HG03521 (cell line): ENCODE data around the gene OR10G3.
"Not testable (repeated sequence)": the region's sequence is repeated elsewhere in the genome, so short reads cannot be mapped to it uniquely, and the experiment has no call there.

Experiments used
- ATAC-seq: cut with Tn5 transposase; IDR thresholded peaks from one replicate; pipeline ENCODE4 v1.9.1; 2021; ENCODE audit warnings: mild to moderate bottlenecking, moderate library complexity; ENCODE audit not compliant: unreplicated experiment

OR10G3 gene, protein sequence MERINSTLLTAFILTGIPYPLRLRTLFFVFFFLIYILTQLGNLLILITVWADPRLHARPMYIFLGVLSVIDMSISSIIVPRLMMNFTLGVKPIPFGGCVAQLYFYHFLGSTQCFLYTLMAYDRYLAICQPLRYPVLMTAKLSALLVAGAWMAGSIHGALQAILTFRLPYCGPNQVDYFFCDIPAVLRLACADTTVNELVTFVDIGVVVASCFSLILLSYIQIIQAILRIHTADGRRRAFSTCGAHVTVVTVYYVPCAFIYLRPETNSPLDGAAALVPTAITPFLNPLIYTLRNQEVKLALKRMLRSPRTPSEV

DNA sequence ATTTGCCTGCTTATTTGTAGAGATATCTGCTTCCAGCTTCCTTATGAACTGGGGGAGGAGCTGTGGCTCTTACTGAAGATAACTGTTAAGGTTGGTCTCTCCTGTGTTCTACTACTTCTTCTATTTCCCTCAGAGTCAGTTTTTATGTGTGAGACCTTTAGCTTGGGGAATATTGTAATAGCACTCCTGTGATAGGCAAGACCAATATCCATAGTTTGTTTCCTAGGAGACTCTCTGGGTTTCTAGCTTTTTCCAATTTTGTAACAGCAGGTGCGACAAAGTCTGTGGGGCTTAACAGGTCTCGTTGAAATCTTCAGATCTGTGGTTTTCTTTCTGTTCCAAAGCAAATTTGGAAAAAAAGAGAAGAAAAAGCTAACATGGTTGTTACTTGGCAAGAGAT lies at the start of gene OR10G3:
Gene OR10G3 (minus strand): TSS at position 101 of the 400 bp plus-strand sequence. CDS start 9,332 bp downstream, outside the sequence.
- no peak for ATAC-seq

DNA sequence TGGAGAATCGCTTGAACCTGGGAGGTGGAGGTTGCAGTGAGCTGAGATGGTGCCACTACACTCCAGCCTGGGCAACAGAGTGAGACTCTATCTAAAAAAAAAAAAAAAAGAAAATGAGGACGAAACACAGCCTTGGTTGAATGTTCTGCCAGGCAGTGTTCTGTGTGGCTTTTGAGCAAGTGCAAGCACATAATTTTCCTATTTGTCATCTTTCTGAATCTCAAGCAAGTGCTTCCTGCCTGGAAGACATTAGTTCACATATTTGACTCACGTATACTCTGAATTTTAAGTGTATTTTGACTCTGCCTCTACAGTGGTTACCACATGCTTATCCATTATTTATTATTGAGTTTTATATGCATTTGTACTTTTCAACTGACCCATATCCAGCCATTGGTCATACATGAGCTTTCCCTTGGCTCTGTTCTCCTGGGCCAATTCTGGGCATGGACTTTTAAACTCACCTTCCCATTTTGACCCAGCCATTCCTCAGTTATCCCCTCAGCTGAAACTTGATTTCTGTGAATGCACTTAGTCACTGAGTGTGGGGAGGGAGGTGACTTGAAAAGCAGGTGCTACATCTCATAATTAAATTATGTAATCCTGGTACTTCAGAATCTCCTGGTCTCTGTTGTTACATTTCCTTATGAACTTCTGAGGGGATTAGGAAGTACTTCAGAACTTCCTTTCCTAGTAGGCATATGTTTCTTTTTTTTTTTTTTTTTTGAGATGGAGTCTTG lies 46.8 kb upstream of the OR10G3 start:
- ATAC-seq = no peak

DNA sequence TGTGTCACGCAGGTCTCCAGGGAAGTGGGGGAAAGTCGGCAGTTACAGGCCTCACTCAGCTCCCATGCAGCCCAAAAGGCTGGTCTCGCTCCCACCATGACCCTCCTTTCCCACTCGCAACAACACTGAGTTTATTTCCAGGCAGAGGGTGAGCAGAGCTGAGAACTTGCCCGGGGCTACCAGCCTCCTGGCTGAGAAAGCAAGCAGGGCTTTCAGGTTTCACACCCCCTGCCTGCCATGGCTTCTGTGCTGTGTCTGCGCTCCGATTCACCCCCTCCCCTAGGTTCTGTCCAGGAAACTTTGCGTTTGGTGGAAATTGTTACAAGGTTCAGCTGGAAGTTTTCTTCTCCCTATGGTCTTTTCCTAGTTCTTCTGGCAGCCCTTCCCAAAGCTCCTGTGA lies 37.7 kb upstream of the OR10G3 start:
- ATAC-seq = no peak

DNA sequence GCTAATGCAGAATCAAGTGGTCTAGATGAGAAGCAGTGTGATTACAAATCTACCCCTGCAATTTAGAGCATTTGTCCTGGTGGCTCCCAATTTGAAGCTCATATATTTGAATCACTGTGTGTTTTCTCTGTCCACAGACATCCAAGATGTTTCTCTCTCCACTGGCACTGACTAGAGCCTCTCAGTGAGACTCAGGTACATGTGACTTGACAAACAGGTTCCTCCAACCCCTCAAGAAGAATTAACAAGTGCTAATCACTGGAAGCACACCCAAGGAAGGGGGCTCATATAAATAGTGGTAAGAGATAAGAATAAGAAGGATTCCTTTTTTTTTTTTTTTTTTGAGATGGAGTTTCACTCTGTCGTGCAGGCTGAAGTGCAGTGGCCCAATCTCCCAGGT lies 34.4 kb upstream of the OR10G3 start:
- ATAC-seq = no peak

DNA sequence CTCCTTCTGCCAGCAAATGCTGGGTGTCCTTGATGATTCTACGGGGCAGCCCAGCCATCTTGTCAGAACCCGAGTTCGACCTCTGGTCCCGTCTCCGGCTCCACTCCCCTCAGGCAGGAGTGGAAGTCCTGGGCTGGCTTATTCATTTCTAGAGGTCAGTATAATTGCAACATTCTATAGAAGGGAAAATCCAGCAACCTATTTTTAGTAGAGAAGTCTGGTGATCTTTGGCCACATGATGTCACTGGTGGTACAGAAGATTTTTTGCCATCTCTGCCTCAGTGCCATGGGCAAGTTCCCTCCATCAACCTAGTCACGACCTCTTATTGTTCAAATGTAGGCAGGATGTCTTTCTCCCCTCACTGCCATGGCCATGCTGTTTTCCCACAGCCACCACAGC lies 32.4 kb upstream of the OR10G3 start:
- no peak for ATAC-seq

DNA sequence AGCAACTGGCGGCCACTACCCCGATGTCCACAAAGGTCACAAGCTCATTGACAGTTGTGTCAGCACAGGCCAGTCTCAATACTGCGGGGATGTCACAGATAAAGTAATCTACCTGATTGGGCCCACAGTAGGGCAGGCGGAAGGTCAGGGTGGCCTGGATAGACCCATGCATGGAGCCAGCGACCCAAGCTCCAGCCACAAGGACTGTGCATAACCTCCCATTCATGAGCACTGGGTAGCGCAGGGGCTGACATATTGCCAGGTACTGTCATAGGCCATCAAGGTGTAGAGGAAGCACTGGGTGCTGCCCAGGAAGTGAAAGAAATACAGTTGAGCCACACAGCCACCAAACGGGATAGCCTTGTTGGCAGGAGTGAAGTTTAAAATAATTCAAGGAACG lies 22.3 kb upstream of the OR10G3 start:
- ATAC-seq = not testable (repeated sequence)

DNA sequence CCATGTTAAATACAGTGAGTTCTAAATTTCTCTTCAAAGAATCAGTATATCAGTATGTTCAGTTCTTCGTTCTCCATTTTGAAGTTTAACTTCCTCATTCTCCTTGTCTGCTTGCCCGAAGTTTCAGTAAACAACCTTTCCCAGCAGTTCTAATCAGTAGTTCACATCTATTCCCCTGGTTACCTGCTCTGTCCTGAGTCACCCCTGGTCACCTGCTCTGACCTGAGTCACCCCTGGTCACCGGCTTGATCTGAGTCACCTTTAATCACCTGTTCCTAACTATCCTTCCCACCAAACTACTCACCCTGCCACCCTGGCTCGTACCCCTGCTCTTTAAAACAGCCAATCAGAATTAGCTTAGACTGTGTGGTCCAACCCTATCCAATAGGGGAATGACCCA lies 9.4 kb upstream of the OR10G3 start:
- ATAC-seq = no peak

DNA sequence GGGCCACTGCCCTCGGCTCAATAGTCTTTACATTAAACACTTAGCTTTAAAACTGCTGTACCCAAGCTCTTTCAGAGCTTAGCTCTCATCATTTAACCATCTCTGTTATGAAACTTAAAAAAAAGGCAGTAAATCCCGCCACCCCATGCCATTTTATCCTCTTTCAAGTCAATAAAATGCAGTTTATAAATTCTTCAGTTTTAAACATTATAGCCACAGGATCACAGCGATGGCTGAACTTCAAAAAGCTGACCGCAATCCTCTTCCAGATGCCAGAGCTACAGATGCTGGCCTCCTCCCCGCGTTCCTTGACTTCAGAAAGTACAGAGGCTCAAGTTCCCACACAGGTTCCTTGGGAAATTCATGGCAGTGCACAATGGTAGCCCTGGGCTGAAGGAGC lies 4.2 kb downstream of the OR10G3 start:
- no peak for ATAC-seq

DNA sequence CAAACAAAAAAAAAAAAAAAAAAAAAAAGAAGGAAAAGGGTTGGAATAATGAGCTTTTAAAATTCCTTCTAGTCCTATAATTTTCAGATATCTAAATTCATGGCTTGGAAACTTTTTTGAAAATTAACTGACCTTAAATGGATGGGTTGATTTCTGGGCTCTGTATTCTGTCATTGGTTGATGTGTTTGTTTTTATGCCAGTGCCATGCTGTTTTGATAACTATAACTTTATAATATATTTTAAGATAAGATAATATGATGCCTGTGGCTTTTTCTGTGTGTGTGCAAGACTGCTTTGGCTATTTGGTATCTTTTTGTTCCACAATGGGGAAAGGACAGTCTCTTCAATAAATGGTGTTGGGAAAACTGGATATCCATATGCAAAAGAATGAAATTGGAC lies 7.3 kb downstream of the OR10G3 start:
- no peak for ATAC-seq

DNA sequence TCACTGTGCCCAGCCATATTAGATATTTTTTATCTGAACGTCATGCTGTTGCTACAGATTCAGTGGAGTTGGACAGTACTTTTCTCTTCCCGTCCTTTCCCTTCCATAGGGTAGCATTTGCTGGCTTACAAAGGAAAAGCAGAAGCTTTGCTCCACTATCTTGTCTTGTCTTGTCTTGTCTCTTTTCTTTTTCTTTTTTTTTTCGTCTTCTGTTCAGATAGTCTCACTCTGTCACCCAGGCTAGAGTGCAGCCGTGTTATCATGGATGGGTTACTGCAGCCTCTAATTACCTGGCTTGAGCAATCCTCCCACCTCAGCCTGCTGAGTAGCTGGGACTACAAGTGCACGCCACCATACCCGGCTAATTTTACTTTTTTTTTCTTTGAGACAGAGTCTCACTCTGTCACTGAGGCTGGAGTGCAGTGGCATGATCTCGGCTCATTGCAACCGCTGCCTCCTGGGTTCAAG lies 21.1 kb downstream of the OR10G3 start:
- ATAC-seq = no peak

DNA sequence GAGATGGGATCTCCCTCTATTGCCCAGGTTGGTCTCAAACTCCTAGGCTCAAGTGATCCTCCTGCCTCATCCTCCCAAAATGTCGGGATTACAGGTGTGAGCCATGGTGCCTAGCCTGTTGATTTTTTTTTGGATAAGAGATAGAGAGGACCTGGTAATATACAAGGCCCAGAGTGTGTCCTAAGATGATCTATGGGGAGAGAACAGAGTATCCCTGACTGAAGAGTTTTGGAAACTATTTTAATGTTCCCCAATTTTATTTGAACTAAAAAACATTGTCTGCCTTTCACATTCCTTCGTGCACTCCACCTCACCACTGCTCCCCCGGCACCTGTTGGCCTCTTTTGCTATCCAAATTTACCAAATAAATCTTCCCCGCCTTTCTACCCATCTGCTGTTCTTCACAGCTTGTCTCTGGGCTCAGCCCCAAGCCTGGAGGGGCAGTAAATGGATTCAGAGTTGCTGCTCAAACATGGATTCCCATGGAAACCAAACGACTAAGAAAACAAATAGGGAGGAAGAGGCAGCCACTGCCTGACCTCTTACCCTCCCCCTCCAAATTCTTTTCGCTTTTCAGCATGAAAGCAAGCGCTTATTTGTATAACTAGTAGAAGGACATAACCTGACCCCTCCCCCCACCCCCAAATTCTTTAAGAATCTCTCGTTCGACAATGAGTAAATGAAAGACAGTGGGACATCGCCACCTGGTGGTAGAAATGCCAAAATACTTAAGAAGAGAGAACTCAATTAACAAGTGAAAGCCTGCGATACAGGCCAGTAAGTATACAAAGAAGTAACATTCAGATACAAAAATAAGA lies 22.6 kb downstream of the OR10G3 start:
- no peak for ATAC-seq

DNA sequence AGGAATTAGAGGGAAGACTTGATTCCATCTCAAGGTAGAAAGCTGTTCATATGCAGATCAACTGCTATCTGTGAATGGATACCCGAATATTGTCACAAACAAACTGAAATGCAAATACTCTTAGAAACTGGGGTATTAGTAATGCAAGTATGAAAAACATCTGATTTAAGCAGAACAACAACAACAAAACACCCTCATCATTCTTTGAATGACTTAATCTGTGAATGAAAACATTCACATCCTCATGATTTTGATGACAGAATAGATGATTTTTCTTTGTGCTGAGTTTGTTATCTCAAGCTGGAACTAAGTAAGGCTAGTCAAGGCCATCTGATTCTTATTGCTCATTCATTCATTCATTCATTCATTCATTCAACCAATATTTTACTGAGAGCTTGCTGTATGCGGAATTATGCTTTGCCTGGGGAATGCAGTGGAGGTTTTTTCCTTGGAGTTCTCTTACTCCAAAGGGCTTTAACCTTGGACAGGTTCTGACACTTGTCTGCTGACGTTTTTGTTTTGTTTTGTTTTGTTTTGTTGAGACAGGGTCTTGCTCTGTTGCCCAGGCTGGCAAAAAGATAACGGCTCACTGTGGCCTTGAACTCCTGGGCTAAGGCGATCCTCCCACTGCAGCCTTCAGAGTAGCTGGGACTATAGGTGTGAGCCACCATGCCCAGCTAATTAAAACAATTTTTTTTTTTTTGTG lies 23.3 kb downstream of the OR10G3 start:
- no peak for ATAC-seq

DNA sequence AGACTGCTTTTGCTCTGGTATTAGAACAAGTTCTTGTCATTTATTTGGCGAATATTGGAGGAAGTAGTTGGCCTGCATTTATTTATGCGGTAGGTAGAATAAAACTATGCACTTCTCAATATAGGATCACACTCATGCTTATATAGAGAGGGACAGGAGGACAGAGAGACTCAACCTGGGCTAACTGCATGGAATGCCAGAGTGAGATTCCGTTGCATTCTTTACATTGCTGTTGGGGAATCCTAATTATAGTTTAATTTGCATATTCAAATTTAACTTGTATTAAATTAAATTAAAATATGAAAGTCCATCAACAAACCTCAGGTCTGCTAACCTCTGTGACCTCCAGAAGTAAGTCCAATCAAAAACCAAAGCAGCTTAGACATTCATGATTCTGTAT lies 26.6 kb downstream of the OR10G3 start:
- no peak for ATAC-seq

DNA sequence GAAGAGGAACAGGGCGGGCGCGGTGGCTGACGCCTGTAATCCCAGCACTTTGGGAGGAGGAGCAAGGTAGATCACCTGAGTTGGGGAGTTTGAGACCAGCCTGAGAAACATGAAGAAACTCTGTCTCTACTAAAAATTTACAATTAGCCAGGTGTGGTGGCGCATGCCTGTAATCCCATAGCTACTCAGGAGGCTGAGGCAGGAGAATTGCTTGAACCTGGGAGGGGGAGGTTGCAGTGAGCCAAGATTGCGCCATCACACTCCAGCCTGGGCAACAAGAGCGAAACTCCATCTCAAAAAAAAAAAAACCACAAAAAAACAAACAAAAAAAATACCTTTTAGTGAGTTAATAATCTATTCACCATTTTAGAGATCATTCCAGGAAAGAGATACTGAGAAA lies 35.3 kb downstream of the OR10G3 start:
- not testable (repeated sequence) for ATAC-seq

DNA sequence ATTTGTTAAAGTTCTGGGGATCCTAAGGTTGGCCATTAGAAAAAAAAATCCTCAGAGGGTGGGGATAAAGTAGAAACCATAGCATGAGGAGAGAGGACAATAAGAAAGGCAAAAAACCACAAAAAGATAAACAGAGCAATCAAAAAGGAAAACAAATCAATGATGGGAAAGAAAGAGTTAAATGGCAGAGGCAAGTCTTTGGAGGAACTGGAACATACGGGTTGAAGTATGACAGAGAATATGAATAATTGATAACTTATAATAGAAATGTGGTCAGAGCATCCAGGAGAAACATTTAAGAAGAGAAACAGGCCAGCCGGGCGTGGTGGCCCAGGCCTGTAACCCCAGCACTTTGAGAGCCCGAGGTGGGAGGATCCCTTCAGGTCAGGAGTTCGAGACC lies 35.9 kb downstream of the OR10G3 start:
- no peak for ATAC-seq

DNA sequence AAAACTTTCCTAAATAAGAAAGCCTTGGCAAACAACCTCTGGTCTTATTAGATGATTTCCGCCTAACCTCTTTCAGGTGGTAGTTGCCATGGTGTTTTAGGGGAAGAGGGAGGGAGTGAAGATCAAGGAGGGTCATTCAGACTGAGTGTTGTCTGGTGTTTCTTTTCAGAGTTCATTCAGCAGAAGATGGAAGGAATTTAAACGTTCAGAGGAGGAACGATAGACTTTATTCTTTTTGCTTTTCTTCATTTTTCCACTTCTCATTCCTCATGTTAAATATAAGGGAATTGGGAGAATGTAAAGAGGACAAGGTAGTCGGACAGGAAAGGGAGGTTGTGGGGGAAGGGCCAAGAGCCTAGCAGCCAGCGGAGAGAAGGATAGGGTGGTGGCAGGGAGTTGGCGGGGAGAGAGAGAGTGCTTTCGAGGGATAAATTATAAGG lies 36.3 kb downstream of the OR10G3 start:
- no peak for ATAC-seq

DNA sequence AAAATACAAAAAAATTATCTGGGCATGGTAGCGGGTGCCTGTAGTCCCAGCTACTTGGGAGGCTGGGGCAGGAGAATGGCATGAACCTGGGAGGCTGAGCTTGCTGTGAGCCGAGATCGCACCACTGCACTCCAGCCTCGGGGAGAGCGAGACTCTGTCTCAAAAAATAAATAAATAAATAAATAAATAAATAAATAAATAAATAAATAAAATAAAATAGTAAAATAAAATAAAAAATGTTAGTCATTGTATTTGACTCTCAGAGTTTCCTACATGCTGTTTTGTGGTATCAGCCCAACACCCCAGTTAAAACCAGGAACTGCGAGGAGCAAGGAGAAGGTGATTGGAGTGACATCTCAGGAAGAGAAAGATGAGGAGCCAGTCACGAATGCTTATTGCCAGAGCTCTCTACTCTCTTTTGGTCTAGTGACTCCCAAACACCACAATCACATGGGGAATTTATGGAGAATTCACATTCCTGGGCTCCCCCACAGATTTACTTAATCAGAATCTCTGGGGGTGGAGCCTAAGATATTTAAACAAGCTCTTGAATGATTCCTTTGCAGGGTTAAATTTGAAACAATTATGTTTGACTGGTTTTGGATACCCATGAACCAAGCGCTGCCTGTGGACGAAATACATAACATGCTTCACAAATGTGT lies 38.3 kb downstream of the OR10G3 start:
- ATAC-seq = no peak

DNA sequence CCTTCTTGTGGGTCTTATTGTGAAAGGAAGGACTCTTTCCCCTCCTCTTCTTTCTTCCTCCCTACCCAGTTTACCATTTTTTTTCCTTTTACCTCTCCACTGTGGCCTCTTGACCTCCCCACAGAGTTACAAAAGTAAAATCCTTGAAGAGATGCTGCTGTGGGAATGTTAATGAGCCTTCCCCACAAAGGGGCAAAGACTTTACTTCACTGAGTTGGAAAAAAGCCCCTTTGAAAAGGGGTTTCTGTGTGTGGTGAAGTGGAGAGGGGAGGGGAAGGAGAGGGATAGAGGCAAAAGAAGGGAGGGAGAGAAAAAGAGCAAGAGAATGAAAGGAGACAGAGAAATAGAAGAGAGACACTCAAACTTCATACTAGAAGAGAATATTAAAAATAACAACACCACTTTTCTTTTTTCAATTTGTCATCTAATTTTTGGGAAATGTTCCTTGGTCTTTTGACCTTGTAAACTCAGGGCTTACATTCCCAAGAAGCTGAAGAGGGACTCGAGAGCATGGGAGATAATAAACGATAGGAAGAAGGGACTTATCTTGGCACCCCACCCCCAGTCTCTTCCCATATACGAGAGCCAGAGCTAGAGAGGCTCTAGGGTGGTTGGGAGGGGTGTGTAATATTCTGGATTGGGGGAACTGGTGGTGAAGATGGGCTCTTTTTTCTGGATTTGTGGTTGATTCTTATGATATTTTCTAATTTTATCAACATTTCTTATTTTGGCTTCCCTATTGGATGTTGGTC lies 40.5 kb downstream of the OR10G3 start:
- ATAC-seq = no peak

DNA sequence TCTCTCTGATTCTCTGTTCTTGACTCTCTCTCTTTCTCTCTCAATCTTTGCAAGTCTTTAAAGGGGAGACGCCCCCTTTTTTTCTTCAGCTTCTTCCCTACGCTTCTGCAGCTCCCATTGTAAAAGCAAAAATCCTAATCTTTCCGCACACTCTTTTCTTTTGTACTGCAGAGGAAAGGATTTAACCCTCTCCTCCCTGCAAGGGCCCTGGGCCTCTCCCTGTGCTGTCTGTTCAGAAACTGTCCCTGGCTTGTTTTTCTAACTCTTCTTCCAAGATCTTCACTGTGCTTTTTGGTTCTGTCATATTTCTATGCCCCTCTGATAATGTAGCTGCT lies 42.8 kb downstream of the OR10G3 start:
- ATAC-seq = no peak
